Fibroblast of lung (primary cell): Measurements from ENCODE around the gene IGF1.

Experiments used
- EZH2 ChIP-seq: IDR thresholded peaks from 2 replicates; pipeline ENCODE4 v1.5.1; 2012; ENCODE audit warnings: low read length, control low read depth, mild to moderate bottlenecking; ENCODE audit errors: missing control alignments
- TF ChIP-seq, protein P1 (sequence below), 2 donors: IDR thresholded peaks in 1 of 2; conservative IDR thresholded peaks in 1 of 2; 1 replicate in 1 of 2; 2 replicates in 1 of 2; pipeline ENCODE4 v1.5.1; 2011 to 2012; ENCODE audit warnings: low read length in 2 of 2, control low read depth in 1 of 2, inconsistent platforms in 1 of 2, low read depth in 1 of 2, mild to moderate bottlenecking in 1 of 2

DNA sequence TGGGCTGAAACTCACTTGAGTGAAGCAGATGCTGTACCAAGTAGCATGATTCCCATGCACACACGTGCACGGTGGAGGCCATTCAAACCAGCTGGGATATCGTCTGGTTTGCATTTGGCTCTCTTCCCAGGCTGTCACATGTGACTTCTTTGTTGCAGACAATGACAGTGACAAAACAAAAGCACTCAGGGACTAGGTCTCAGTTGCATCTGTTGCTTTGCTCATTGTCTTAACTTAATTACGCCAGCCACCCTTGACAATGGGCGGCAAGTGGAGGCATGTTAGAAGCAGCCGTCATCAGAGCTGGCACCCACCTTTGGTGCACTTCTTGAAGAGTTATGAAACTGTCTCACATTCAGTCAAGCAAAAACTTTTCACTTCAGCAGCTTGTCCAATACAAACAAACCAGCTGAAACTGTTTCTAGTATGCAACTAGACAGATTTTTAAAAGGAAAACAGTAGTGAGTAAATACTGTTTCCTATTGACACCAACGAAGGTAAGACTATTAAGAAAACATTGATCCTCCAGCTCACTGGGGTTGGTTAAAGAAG lies 74.3 kb downstream of the IGF1 start:
- TF ChIP-seq, protein P1, sequence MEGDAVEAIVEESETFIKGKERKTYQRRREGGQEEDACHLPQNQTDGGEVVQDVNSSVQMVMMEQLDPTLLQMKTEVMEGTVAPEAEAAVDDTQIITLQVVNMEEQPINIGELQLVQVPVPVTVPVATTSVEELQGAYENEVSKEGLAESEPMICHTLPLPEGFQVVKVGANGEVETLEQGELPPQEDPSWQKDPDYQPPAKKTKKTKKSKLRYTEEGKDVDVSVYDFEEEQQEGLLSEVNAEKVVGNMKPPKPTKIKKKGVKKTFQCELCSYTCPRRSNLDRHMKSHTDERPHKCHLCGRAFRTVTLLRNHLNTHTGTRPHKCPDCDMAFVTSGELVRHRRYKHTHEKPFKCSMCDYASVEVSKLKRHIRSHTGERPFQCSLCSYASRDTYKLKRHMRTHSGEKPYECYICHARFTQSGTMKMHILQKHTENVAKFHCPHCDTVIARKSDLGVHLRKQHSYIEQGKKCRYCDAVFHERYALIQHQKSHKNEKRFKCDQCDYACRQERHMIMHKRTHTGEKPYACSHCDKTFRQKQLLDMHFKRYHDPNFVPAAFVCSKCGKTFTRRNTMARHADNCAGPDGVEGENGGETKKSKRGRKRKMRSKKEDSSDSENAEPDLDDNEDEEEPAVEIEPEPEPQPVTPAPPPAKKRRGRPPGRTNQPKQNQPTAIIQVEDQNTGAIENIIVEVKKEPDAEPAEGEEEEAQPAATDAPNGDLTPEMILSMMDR (conservative IDR thresholded peaks at IDR 0.05 in 1 of 2, IDR thresholded peaks at IDR 0.05 in 1 of 2; ENCODE audit: low read depth in 1 of 2, low read length in 2 of 2) = no peak
- no peak for TF ChIP-seq EZH2
